HepG2 (cell line): ENCODE measurements around the gene MNT. TPM values are rescaled to one million over a fixed set of nuclear protein-coding genes. Genes with fewer than 3 reads are reported as not detected.

Experiments
- ELF4 ChIP-seq: sonication (generic); formaldehyde crosslinking; IDR thresholded peaks from 2 replicates; pipeline ENCODE4 v1.5.0; 2020; ENCODE audit warnings: missing genetic modification reagents, mild to moderate bottlenecking, moderate library complexity, borderline replicate concordance
- EP300 ChIP-seq, 3 experiments: sonication (generic) in 1 of 3; formaldehyde crosslinking in 1 of 3; IDR thresholded peaks; 2 replicates each; pipeline versions ENCODE4 v1.5.1 to v1.6.1; 2011 to 2020; ENCODE audit warnings: low read depth in 2 of 3, low read length in 2 of 3, borderline replicate concordance in 1 of 3, improper control_type of control experiment in 1 of 3, mild to moderate bottlenecking in 1 of 3, missing genetic modification reagents in 1 of 3, moderate library complexity in 1 of 3
- FOXA3 ChIP-seq: IDR thresholded peaks from 2 replicates; pipeline ENCODE4 v1.6.1; 2016; ENCODE audit warnings: missing genetic modification reagents, missing compliant biosample characterization
- FOXJ3 ChIP-seq: sonication (generic); formaldehyde crosslinking; IDR thresholded peaks from 2 replicates; pipeline ENCODE4 v1.4.0; 2020; ENCODE audit warnings: missing genetic modification reagents, mild to moderate bottlenecking, borderline replicate concordance
- MAFK ChIP-seq, 2 experiments: IDR thresholded peaks in 1 of 2; conservative IDR thresholded peaks in 1 of 2; 2 replicates each; pipeline ENCODE4 v1.6.1; 2011; ENCODE audit warnings: improper control_type of control experiment in 2 of 2, low read length in 2 of 2
- MTA1 ChIP-seq: sonication (generic); formaldehyde crosslinking; IDR thresholded peaks from 2 replicates; pipeline ENCODE4 v1.4.0; 2020; ENCODE audit warnings: missing genetic modification reagents, mild to moderate bottlenecking, borderline replicate concordance
- PATZ1 ChIP-seq: sonication (generic); formaldehyde crosslinking; IDR thresholded peaks from 2 replicates; pipeline ENCODE4 v1.4.0; 2020; ENCODE audit warnings: missing genetic modification reagents
- PLRG1 ChIP-seq: fragments of 450-650 bp; conservative IDR thresholded peaks from 2 replicates; pipeline ENCODE4 v1.6.1; 2016
- POGZ ChIP-seq: sonication (generic); formaldehyde crosslinking; IDR thresholded peaks from 2 replicates; pipeline ENCODE4 v1.4.0; 2020; ENCODE audit warnings: mild to moderate bottlenecking, missing genetic modification reagents
- RFXANK ChIP-seq: IDR thresholded peaks from 2 replicates; pipeline ENCODE4 v1.6.1; 2016
- RORA ChIP-seq: sonication (generic); formaldehyde crosslinking; IDR thresholded peaks from 2 replicates; pipeline ENCODE4 v1.5.0; 2020; ENCODE audit warnings: mild to moderate bottlenecking, missing genetic modification reagents, moderate library complexity
- SIN3A ChIP-seq: IDR thresholded peaks from 2 replicates; pipeline ENCODE4 v1.6.1; 2011; ENCODE audit warnings: low read depth, mild to moderate bottlenecking, control low read depth, low read length, borderline replicate concordance
- SNAPC4 ChIP-seq: sonication (generic); formaldehyde crosslinking; IDR thresholded peaks from 2 replicates; pipeline ENCODE4 v1.4.0; 2020; ENCODE audit warnings: mild to moderate bottlenecking, missing genetic modification reagents
- SP4 ChIP-seq: sonication (generic); formaldehyde crosslinking; IDR thresholded peaks from 2 replicates; pipeline ENCODE4 v1.8.1; 2023; ENCODE audit warnings: mild to moderate bottlenecking, missing genetic modification reagents
- YEATS2 ChIP-seq: sonication (generic); formaldehyde crosslinking; IDR thresholded peaks from 2 replicates; pipeline ENCODE4 v1.4.0; 2020; ENCODE audit warnings: missing genetic modification reagents, borderline replicate concordance
- ZBTB42 ChIP-seq: sonication (generic); formaldehyde crosslinking; IDR thresholded peaks from 2 replicates; pipeline ENCODE4 v1.5.0; 2020; ENCODE audit warnings: mild to moderate bottlenecking, missing genetic modification reagents
- ZBTB7A ChIP-seq: sonication (generic); formaldehyde crosslinking; IDR thresholded peaks from 2 replicates; pipeline ENCODE4 v1.8.0; 2022; ENCODE audit warnings: mild to moderate bottlenecking, missing genetic modification reagents
- ZNF788 ChIP-seq: sonication (generic); formaldehyde crosslinking; IDR thresholded peaks from 2 replicates; pipeline ENCODE4 v1.5.0; 2020; ENCODE audit warnings: mild to moderate bottlenecking, missing genetic modification reagents, borderline replicate concordance
- polyA plus RNA-seq, 8 experiments: library from polyadenylated mRNA; depleted of rRNA in 3 of 8; stranded (reverse) in 7 of 8; unstranded in 1 of 8; fragments of >200 nt; fragmentation: Illumina TruSeq in 4 of 8; extraction: Trizol in 4 of 8; gene quantifications; 2 replicates each; pipeline versions ENCODE4 v1.2.1 to v1.2.3, GENCODE V29; 2011 to 2016; ENCODE audit warnings: low read depth in 4 of 8, missing spikeins in 1 of 8, mixed read lengths in 1 of 8; ENCODE audit not compliant: insufficient read depth in 1 of 8
- total RNA-seq, 5 experiments: library from RNA; depleted of rRNA; stranded (reverse); fragments of >200 nt; fragmentation: Illumina TruSeq; extraction: Trizol; gene quantifications; 2 replicates each; pipeline ENCODE4 v1.2.3, GENCODE V29; 2016; ENCODE audit warnings: low read depth in 1 of 5

The MNT gene
- total and polyA plus RNA-seq, 2 of the 13 experiments (the other 11 are each of a cell fraction or from before 2014, with no cell fraction given), result 2.1 to 3.5 TPM

DNA sequence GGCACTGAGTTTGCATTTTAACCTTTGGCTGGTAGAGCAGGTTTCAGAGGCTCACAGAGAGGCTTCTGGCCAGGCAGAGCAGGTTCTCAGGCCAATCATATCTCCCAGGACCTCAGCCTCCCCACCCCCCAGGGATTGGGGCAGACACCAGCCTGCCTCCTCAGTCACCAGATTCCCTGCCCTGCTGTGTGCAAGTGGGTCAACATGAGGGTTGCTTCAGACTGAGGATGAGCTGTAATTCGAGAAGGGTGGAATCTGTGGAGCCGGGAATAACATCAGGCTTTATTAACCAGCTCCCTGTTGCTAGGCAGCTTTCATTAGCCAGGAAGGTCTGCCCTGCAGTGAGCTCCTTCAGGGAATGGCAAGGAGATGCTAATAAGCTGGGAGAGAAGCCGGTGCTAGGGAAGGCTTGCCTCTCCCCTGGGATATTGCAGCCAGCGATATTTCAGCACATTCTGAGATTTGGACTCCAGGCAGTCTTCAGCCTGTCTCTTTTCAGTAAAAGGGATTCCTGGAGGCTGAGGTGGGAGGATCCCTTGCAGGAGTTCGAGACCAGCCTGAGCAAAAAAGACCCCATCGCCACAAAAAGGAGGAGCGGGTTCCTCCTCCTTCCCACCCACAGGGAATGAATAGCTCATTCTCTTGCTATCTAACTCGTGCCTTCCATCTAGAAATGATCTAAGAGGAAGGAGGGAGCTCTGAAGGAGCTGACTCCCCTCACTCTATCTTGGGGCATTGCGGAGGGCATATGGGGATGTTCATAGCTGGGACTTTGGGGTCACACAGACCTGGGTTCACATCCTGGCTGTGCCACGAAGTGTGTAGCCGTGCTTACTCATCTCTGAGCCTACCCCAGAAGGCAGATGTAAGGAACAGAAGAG is 52.8 kb downstream of the MNT start (continued):
- TF ChIP-seq FOXJ3 (0 out of 2 replicates have a peak, but pooled peaks have one; percentile 40), SP4 (CRISPR knock-in tag) (0 out of 2 replicates have a peak, but pooled peaks have one; percentile 31), POGZ (CRISPR knock-in tag) (0 out of 2 replicates have a peak, but pooled peaks have one; percentile 25), EP300 (IDR thresholded peaks at IDR 0.05; ENCODE audit: low read depth in 2 of 2, low read length in 2 of 2) (peak in 1 of 2 experiments; percentile 52; a peak in 1 of 4 replicates), EP300 (CRISPR knock-in tag; IDR thresholded peaks at IDR 0.05; ENCODE audit: borderline replicate concordance) (peak; percentile 41; the same call in 1 of the 2 replicates), ZBTB42 (CRISPR knock-in tag) (no peak), YEATS2 (CRISPR knock-in tag) (0 out of 2 replicates have a peak, but pooled peaks have one; percentile 23), ZNF788 (CRISPR knock-in tag) (no peak), MAFK (conservative IDR thresholded peaks at IDR 0.05 in 1 of 2, IDR thresholded peaks at IDR 0.05 in 1 of 2; ENCODE audit: low read length in 2 of 2) (no peak), PLRG1 (no peak), SIN3A (no peak), MTA1 (no peak), RORA (CRISPR knock-in tag) (no peak), SNAPC4 (no peak), RFXANK (CRISPR knock-in tag) (peak; percentile 95), ZBTB7A (CRISPR knock-in tag) (no peak), PATZ1 (CRISPR knock-in tag) (peak; percentile 70), ELF4 (CRISPR knock-in tag) (no peak), FOXA3 (CRISPR knock-in tag) (peak; percentile 77)
